Transverse colon (tissue), 4 donors: ENCODE measurements around the gene FKBP1A. TPM values are rescaled to one million over a fixed set of nuclear protein-coding genes. Genes with fewer than 3 reads are reported as not detected.

Source experiments
- total RNA-seq, 4 donors: library from RNA; depleted of rRNA; stranded (reverse); fragments of >200 nt; gene quantifications; one replicate each; pipeline ENCODE4 v1.1.0, GENCODE V29; 2016

FKBP1A gene
- total RNA-seq, 4 donors from 2014 or later, result 120 to 202 (median 144) TPM

Other genes starting within 250 kb of the FKBP1A start
- 10 to 100 TPM in 1 of 4 donors, 1 to 10 TPM in 1, under 1 TPM in 1, not detected in 1; 0.96 to 10.5 (median 4.0) TPM for gene TMEM74B, start 208.1 kb downstream of the FKBP1A start, total RNA-seq
- under 1 TPM in 2 of 4 donors, not detected in 2; 0.32 to 0.55 TPM for gene C20orf202, start 189.6 kb downstream of the FKBP1A start, total RNA-seq
- gene RAD21L1, start 167.0 kb downstream of the FKBP1A start, total RNA-seq, result not detected
- gene SNPH, start 126.8 kb downstream of the FKBP1A start, total RNA-seq, result 1 to 10 TPM; 2.2 to 2.6 (median 2.3) TPM
- gene SDCBP2, start 63.9 kb downstream of the FKBP1A start, total RNA-seq, result 100 to 1,000 TPM; 132 to 427 (median 300) TPM
- 10 to 100 TPM; 14.7 to 51.2 (median 48.8) TPM for gene NSFL1C, start 73.8 kb upstream of the FKBP1A start, total RNA-seq
- 1 to 10 TPM in 2 of 4 donors, not detected in 2; 3.7 to 3.8 TPM for gene SIRPB2, start 98.4 kb upstream of the FKBP1A start, total RNA-seq
- not detected for gene SIRPD, start 164.7 kb upstream of the FKBP1A start, total RNA-seq
- 1 to 10 TPM in 1 of 4 donors, under 1 TPM in 1, not detected in 2; 0.14 to 1.3 TPM for gene SIRPB1, start 227.0 kb upstream of the FKBP1A start, total RNA-seq